ENCODE results near the gene RTF1. TPM values are rescaled to one million over a fixed set of nuclear protein-coding genes. Genes with fewer than 3 reads are reported as not detected.
A peak's percentile ranks its signal among the peaks of the same experiment; 100 is the strongest.

The RTF1 gene
- total RNA-seq, 2 donors from 2014 or later: 18.2 to 23.5 TPM

DNA sequence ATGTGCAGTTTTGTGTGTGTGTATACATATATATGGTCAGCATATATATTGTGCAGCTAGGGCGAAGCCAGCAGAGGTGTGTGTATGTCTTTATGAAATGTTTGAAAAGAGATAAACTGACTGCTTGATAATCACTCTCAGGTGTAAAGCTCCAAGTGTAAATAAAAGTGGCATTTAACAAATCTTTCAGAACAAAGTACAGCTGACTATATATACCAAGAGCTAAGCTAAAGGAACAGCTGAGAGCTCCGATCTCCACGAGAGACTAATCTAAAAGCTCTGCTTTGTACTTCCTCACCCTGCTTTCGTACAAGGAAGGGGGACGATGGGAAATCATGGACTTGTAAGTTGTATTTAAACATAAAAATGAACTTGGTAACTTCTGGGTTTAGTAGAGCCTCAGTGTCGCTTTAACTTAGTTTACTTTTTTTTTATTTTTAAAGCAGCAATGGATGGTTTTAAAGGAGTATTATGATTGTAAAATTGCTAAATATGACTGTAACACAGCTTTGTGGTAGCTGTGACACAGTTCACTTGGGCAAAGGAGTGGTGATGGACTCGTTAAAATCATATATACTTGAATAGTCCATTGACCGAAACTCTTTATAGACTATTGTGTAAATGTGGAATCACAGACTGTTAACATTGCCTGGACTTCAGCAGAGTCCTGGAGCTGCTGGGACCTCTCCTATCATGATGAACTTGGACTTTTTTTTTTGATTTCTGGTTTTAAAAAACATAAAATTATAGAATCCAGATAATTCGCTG lies 65.4 kb downstream of the RTF1 start:
- intact Hi-C loops (cut with DNase I): no loop called here
- no peak for ATAC-seq
- no peak for DNase-seq

DNA sequence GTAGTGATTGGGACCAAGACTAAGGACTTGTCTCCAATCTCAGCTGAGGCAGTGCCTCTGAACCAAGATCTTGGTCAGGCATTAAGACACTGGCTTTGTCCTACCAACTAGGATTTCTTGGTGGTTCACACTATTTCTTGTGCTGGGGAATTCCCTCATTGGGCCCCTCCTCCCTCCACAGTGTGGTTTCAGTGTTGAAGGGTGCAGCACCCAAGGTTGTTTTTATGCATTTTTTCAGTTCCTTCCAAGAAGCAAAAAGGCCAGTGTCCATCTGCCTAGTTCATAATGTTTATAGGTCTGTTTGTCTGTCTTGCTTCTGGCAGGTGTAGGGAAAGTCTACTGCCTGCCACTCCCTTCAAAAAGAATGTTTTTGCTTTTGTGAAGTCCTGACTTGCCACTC lies 66.2 kb downstream of the RTF1 start:
- intact Hi-C loops (cut with DNase I): no loop called here
- DNase-seq: no peak

DNA sequence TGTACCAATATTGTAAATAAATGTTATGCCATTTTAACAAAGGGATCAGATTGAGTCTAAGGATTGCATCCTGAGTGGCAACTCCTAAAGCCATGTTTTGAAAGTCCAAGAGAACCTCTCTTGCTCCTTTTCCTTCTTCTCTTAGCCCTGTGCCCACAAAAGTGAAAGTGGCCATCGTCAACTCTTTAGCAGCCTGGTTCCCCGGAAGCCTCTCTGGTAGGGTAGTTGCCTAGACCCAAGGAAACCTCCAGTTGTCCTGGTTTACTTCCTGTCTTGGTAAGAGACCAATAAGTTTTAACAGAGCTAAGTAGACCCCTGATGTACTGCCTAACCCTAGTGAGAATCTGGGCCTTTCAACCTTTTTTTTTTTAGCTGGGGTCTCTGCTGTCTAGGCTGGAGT lies 66.6 kb downstream of the RTF1 start:
- no peak for ATAC-seq
- DNase-seq: no peak
- intact Hi-C loops (cut with DNase I): no loop called here

More for the DNA sequence above, 66.2 kb downstream of the RTF1 start:
- no peak for ATAC-seq

DNA sequence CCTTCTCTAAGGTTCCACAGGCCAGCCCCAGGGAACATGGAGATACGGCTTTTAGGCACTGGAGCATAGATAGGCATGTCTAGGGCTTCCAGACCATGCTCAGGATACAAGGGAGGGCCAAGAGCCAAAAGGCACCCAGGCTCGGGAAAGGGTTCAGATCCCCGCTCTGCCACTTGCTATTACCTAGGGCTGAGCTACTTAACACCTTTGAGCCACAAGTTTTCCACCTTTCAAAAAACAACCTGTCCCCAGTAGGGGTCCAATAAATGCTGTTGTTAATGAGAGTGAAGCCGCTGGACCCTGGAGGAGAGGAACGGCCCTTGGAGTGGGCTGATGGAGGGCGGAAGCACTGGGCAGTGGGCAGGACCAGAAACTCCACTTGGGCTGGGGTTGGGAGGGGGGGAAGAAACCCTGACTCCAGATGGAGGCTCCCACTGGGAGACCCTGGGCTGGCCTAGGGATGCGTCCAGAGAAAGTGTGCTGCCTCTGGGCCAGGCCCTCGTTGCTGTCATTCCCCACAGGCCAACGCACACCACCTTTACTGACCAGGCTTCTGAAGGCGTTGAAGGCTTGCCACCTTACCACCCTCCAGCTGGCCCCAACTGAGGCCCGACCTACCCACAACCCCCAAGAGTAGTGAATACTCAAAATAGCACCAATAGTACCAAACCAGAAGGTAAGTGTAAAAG lies 68.2 kb downstream of the RTF1 start:
- no peak for DNase-seq
- intact Hi-C loops (cut with DNase I): no loop called here
- ATAC-seq: no peak

DNA sequence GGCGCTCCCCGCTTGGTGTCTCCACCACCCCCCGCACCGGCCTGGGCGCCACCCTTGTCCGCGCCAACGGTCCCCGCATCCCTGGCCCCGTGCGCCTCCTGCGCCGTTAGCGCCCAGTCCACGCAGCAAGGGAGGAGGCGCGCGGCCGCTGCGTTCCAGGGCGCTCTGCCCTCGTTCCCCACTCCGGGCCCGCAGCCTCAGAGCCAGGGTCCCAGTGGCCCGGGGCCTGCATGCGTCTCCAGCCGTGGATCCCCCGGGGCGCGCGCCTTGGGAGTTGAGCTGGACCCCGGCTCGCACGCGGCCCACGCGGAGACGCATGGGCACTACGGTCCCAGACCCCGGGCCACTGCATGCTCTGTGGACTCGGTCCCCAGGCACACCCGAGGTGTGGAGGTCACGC lies 69.4 kb downstream of the RTF1 start:
- no peak for ATAC-seq
- no peak for DNase-seq
- intact Hi-C loops (cut with DNase I): no loop called here

DNA sequence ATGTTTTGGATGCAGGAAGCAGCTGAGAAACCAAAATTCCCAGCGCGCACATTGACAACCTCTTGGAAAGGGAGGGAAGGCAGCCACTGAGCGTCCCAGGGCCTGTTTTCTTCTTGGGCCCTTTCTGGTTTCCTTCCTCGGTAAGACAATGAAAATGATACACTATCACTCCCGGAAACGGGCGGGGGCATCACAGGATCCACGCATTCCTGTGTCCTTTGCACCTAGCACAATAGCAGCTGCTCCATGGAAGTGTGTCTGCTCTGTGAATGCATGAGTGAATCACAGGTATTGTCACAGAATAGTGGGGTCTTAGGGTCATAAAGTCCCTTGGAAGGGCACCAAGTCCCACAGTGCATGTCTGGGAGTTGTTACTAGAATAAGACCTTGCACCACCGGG lies 70.5 kb downstream of the RTF1 start:
- no peak for ATAC-seq
- intact Hi-C loops (cut with DNase I): no loop called here
- DNase-seq: no peak

DNA sequence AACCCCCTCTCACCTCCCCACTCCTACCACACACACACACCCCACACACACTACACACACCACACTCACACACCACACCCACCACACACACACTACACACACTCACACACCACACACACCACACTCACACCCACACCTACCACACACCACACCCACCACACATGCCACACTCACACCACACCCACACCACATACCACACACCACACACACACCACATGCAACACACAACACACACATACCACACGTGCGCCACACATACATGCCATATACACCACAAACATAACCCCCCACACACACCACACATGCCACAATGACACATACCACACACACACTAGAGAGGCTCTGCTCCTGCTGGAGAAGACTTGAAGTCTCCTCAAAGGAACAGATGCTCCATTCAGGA lies 70.9 kb downstream of the RTF1 start:
- ATAC-seq: no peak
- intact Hi-C loops (cut with DNase I): no loop called here
- DNase-seq: no peak

DNA sequence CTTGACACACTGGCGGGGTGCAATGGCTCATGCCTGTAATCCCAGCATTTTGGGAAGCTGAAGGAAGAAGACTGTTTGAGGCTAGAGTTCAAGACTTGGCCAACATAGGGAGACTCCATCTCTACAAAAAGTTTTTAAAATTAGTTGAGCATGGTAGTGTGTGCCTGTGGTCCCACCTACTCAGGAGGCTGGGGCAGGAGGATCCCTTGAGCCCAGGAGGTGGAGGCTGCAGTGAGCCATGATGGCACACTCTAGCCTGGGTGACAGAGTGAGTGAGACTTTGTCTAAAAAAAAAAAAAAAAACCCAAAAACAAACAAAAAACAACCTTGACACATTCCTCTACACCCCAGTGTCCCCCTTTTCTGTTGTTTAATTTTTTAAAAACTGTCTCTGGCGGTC lies 72.7 kb downstream of the RTF1 start:
- DNase-seq: no peak
- intact Hi-C loops (cut with DNase I): no loop called here

DNA sequence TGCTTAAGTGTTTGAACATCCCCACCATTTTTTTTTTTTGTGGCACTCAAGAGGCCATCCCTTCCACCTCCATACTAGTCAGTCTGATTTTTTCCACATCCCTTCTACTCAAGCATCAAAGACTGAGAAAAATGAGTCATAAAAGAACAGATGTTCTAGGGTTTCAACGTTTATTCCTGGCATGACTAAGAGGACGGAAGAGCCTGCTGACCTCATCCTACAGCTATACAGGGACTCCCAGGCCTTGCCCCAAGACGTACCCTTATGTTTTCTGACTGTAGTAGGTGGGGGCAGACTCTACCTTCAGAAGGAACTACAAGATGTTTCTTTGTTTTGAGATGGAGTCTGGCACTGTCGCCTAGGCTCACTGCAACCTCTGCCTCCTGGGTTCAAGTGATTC lies 73.5 kb downstream of the RTF1 start:
- no peak for DNase-seq
- no peak for ATAC-seq
- intact Hi-C loops (cut with DNase I): no loop called here

More for the DNA sequence above, 72.7 kb downstream of the RTF1 start:
- no peak for ATAC-seq

DNA sequence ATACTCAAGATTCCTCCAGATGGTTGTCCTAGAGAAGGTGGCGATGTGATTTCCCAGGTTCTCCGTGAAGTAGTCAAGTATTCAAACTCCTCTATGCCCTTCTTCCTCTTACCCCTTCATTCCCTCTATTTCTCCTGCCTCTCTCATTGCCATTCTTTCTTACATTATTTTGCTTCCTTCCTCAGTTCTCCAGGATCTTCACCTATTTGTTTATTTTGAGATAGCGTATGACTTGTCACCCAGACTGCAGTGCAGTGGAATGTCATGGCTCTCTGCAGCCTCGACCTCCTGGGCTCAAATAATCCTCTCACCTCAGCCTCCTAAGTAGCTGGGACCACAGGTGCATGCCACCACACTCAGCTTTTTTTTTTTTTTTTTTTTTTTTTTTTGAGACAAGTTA lies 75.0 kb downstream of the RTF1 start:
- intact Hi-C loops (cut with DNase I): no loop called here
- ATAC-seq: no peak
- no peak for DNase-seq

DNA sequence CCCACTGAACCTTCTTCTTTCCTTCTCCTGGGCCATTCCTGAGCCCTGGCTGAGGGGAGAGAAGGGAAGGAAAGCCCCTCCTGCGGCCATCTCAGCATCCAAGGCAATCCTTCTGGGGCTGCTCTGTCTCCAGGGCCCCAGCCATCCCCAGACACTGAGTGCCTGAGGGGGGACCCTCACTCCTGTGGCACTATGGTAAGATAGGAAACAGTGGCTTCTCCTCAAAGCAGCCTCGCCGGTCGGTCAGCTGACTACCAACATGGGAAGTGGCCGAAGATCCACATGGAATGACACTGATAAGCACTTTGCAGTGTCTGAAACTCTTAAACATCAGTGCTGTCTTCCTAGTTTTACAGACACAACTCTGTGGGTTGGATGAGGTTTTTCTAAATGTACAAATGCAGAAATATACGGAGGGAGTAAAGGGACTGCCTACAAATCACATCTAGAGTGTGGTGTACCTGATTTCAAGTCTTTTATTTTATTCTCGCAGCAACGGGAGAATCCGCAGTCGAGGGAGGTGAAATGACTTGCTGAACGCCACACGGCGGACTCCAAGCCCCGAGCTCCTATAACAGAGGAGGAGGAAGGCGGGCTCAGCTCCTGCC lies 75.8 kb downstream of the RTF1 start:
- intact Hi-C loops (cut with DNase I): no loop called here
- no peak for DNase-seq
- no peak for ATAC-seq

DNA sequence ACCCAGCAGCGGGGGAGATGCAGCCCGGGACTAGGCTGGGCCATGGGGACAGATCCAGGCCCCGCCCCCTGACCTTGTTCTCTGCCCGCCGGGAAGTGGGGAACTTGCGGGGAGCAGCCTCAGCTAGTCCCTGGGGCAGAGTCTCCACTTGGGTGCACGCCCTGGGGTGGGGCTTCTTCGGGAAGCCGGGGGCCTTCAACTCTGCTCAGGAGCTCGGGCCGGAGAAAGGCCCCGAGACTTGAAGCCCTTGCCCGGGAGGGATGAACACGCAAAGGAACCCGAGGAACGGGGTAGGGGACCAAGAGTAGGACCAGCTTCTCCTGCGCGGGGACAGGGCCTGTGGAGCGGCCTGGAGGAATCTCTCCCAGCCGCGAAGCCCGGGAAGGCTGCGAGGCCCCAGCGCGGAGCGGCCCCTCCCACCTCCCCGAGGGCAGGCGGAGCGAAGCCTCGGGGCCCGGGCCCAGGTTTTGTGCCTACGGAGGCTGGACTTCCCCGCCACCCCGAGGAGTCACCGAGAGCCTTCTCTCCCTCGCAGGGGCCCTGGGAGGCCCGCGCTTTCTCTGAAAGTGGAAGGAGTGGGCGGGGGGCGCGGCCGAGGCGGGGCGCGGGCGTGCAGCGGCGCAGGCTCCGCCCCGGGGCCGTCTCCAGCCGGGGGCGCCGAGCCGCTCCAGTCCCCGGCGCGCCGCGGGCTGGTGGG lies 76.5 kb downstream of the RTF1 start, which contains the start of gene ITPKA:
ITPKA (plus strand) TSS at position 670 of the 697 bp plus-strand sequence. CDS start 54 bp downstream, outside the sequence.
- intact Hi-C loops (cut with DNase I): no loop called here
- peak; percentile 79 for DNase-seq

DNA sequence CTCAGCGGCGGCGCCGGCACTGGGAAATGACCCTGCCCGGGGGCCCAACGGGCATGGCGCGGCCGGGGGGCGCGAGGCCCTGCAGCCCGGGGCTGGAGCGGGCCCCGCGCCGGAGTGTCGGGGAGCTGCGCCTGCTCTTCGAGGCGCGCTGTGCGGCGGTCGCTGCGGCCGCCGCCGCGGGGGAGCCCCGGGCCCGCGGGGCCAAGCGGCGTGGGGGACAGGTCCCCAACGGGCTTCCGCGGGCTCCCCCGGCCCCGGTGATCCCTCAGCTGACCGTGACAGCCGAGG lies 77.0 kb downstream of the RTF1 start:
- DNase-seq (no peak), ATAC-seq (no peak)
- intact Hi-C loops (cut with DNase I): no loop called here

More for the DNA sequence above, 76.5 kb downstream of the RTF1 start, which contains the start of gene ITPKA:
- ATAC-seq: peak; percentile 80 to 89

DNA sequence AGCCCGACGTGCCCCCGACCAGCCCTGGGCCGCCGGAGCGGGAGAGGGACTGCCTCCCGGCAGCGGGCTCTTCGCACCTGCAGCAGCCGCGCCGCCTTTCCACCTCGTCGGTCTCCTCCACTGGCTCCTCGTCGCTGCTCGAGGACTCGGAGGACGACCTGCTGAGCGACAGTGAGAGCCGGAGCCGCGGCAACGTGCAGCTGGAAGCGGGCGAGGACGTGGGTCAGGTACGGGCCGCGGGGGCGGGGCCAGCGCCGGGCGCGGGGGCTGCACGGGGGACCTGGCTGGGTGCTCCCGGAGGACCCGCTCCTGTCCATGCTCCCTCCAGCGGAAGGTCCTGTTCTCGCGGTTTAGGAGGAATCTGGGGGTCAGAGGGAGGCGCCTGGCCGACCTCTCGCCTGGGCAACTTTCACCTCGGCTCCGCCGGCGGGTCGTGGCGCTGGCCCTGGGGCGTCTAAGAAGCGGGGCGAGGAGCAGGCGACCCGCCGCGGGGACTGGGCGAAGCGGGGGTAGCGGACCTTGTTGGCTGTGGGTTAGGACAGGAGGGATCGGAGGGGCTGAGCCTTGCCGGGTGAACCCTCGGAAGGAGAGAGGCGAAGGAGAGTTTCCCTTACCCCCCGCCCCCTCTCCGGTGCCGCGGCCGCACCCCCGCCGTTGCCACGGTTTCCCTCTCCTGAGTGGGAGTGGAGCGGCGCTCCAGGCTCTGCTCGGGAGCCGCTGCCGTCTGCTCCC lies 77.5 kb downstream of the RTF1 start:
- ATAC-seq (peak in 1 of 2 donors; percentile 5), DNase-seq (no peak)
- intact Hi-C loops (cut with DNase I): no loop called here

DNA sequence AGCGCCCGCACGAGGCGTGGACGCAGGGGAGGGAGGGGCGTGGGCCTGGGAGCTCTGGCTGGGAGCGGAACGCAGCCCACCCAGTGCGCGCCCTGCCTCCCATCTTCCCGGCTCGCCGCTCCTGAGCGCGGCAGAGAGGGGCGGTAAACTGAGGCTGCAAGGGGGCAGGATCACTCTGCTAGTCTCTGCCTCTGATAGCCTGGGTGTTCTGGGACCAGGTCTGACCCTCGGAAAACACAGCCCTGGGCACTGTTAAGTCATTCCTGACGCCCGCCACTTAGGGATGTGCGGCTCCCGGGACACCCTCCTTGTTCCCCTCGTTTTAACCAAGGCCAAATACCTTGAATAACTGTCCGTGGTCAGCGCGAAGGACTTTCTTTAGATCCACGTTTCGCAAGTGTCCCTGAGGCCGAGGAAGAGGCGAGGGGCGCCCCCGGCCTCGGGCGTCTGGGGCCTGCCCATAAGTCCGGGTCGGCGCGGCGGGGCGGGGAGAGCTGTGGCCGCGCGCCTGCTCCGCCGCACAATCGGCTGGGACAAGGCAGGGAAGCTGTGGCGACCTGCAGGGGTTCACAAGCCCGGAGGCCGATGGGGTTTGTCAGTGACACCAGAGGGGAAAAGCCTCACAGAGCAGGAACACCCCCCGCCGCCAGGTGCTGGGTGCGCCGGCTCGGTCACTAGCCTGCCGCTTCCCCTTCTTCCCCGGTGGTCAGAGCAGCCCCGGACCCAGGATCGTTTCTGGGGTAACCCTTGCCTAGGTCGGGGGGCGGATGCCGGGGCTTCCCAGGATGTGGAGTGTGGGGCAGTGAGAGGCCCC lies 78.2 kb downstream of the RTF1 start:
- DNase-seq (no peak), ATAC-seq (no peak)
- intact Hi-C loops (cut with DNase I): no loop called here

DNA sequence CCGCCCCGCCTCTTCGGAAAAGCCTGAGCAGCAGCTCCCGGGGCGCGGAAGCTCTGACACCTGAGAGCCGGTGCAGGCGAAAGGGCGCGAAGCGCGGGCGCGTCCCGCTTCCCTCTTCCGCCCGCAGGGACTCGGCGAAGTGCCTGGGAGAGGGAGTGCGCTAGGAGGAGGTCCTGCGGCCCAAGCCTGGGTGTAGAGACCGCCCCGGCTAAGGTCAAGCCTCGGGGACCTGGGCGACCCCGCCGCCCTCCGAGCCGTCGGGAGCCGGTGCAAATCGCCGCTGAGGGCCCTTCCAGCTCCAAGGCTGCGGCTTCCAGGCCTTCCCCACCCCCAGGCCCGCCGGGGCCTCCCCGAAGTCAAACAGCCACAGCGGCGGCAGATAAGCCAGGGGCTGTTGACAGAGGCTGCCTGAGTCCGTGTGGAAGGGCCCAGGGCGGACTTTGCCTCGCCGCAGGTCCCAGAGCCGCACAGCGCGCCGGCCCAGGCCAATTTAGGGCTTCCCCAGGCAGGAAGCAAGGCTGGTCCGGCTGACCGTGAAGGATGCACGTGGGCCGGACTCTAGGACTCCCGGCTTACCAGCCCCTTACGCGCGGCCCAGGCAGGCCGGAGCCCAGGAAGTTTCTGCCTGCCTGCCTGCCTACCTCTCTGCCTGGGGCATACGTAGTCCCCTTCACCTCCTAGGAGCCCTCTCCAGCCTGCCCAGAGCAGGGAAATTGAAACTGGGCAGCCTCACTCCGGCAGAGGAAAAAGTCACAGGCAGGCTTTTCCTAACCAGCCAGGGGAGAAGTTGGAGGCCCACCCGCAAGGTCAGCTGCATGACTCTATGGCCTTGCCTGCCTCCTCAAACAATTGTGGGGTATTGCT lies 79.1 kb downstream of the RTF1 start:
- intact Hi-C loops (cut with DNase I): no loop called here

DNA sequence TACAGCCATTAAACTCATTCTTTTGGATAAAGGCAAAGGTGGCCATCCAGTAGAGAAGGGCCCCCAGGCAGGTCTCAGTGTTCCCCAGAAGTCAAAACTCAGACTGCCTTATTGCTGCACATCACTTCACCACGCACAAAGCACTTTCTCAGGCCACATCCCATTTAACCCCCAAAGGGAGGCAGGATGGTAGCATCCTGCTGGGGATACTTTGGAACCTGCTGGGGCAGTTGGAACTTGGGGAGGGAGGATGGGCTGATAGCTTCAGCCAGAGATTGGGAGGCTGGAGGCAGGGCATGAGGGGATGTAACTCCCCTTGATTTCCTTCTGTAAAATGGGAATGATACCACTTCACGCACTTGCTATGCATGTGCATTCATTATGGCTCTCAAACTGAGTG lies 81.8 kb downstream of the RTF1 start:
- DNase-seq (no peak), ATAC-seq (no peak)
- intact Hi-C loops (cut with DNase I): no loop called here

More for the DNA sequence above, 79.1 kb downstream of the RTF1 start:
- ATAC-seq: peak in 1 of 2 donors; percentile 5
- DNase-seq: no peak
